Kidney epithelial cell (primary cell): Measurements from ENCODE around the gene VENTX. TPM values are rescaled to one million over a fixed set of nuclear protein-coding genes. Genes with fewer than 3 reads are reported as not detected.

Experiments used
- DNase-seq: peaks from one replicate; pipeline ENCODE4 v3.0.0-alpha.2; 2010; ENCODE audit warnings: low read depth
- H3K27me3 ChIP-seq: 2 replicates; pipeline ENCODE4 v1.6.0; 2011; ENCODE audit warnings: low read length; ENCODE audit not compliant: control insufficient read depth, insufficient read depth
- H3K36me3 ChIP-seq: 2 replicates; pipeline ENCODE4 v1.5.1; 2011; ENCODE audit warnings: low read length; ENCODE audit not compliant: control insufficient read depth, insufficient read depth
- H3K4me3 ChIP-seq: 2 replicates; pipeline ENCODE4 v1.5.1; 2011; ENCODE audit warnings: low read depth, mild to moderate bottlenecking, control low read depth, low read length
- total RNA-seq: library from RNA; depleted of rRNA; stranded (reverse); fragments of >200 nt; gene quantifications from 2 replicates; pipeline ENCODE4 v1.2.3, GENCODE V29; 2015
- TF ChIP-seq, protein P1 (sequence below): IDR thresholded peaks from 2 replicates; pipeline ENCODE4 v1.5.1; 2011; ENCODE audit warnings: mild to moderate bottlenecking, moderate library complexity, low read length, control low read depth, inconsistent platforms; ENCODE audit not compliant: insufficient read depth, poor library complexity, severe bottlenecking

The VENTX gene
- total RNA-seq, 1 donor from 2014 or later = not detected

DNA sequence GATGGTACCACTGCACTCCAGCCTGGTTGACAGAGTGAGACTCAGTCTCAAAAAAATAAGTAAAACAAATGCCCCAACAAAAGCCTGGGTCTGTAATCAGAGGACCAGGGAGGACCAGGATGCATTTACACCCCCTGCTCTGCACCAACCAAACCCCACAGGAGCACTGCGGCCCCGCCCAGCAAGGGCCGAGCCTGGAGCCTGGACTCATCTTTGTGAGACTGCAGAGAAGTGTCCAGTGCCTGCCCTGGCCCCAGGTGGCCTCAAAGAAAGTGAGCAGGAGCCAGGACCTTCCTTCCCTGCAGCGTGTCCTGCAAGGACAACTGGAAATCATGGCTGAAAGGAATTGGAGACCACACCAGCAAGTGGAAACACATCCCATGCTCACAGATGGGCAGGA, 46.0 kb upstream of the VENTX start:
- Histone ChIP-seq H3K36me3 (no peaks in the 10 kb centered on the region), H3K27me3 (peaks cover 22% of the 10 kb centered on the region), H3K4me3 (no peak overlapping the region)
- TF ChIP-seq, protein P1, sequence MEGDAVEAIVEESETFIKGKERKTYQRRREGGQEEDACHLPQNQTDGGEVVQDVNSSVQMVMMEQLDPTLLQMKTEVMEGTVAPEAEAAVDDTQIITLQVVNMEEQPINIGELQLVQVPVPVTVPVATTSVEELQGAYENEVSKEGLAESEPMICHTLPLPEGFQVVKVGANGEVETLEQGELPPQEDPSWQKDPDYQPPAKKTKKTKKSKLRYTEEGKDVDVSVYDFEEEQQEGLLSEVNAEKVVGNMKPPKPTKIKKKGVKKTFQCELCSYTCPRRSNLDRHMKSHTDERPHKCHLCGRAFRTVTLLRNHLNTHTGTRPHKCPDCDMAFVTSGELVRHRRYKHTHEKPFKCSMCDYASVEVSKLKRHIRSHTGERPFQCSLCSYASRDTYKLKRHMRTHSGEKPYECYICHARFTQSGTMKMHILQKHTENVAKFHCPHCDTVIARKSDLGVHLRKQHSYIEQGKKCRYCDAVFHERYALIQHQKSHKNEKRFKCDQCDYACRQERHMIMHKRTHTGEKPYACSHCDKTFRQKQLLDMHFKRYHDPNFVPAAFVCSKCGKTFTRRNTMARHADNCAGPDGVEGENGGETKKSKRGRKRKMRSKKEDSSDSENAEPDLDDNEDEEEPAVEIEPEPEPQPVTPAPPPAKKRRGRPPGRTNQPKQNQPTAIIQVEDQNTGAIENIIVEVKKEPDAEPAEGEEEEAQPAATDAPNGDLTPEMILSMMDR = no peak
- DNase-seq = no peak

DNA sequence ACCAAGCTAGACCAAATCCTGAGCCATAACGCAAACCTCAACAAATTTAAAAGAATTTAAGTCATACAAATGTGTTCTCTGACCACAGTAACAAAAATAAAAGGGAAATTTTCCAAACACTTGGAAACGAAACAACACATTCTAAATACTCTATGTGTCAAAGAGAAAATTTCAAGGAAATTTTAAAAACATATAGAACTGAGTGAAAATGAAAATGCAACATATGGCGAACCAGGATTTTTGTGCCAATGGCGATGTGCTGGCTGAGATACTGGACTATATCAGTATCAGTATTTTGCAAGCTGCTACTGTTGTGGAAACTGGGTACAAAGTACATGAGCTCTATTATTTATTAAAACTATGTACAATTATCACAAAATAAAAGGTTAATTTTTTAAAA, 43.5 kb upstream of the VENTX start:
- TF ChIP-seq, protein P1 = no peak
- Histone ChIP-seq H3K36me3 (no peaks in the 10 kb centered on the region), H3K4me3 (no peak overlapping the region), H3K27me3 (peaks cover 4% of the 10 kb centered on the region)
- no peak for DNase-seq

DNA sequence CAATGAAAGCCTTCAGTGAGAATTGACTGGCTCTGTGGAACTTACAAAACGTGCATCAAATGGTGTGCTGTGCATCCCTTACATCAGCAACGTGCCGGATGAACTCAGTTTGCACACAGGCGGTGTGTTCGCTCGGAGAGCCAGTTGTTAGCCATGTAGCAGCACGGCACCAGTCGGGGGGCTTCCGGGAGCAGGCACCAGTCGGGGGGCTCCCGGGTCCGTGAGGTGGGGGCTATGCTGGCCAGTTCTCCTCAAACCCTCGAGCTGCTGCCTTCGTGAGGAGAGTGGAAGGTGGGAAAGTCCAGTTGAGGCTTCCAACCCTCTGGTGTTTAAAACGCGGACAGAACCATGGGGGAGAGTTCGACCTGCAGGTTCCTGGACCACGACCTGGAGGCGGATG, 42.6 kb upstream of the VENTX start:
- TF ChIP-seq, protein P1 = no peak
- no peak overlapping the region for H3K4me3 ChIP-seq
- H3K27me3 ChIP-seq = no peaks in the 10 kb centered on the region
- no peak for DNase-seq
- H3K36me3 ChIP-seq = no peaks in the 10 kb centered on the region

DNA sequence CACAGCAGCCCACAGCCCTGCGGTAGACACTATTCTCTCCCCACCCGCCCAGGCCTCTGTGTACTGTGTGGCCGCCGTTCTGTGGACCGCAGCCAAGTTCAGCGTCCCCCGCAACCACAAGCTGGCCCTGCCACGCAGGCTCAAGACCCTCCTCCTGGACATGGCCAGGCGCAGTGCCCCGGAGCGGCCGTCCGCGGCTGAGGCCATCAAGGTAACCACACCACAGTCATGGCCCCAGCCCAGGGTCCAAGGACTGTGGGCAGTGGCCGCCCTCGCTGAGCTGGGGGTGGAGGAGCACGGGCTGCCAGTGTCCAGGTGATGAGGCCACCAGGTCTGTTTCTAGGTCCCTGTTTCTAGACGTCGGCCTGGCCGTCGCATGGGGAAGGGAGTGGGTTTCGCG, 42.0 kb upstream of the VENTX start:
- H3K4me3 ChIP-seq = no peak overlapping the region
- no peaks in the 10 kb centered on the region for H3K27me3 ChIP-seq
- H3K36me3 ChIP-seq = no peaks in the 10 kb centered on the region
- DNase-seq = no peak
- TF ChIP-seq, protein P1 = no peak

DNA sequence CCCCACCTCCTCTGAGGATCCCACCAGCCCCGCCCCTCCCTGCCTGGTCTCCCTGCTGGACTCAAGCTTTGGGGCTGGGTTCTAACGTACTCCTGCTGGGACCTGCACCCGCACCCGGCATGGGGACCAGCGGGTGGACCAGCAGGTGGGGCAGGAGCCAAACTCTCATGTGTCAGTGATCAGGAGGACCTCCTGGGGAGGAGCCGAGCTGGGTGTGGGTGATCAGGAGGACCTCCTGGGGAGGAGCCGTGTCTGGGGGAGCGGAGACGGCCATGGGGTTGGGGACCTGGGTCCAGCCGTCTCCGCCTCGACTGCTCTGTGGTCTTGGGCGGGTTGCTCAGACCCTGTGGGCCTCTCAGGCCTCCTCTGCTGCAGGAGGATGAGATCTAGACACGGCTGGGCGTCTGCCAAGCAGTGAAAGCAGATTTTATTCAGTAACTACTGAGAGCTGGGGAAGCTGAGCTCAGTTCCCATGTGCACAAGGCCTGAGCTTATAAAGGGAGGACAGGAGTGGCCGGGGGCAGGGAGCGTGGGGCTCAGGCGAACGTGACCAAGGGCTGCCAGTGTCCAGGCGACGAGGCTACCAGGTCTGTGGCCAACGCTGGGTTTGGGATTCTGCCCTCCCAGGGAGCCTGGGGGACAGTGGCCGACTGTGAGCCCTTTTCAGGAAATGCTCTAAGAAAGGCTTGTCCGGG, 41.3 kb upstream of the VENTX start:
- Histone ChIP-seq H3K36me3 (no peaks in the 10 kb centered on the region), H3K27me3 (no peaks in the 10 kb centered on the region), H3K4me3 (no peak overlapping the region)
- TF ChIP-seq, protein P1 = no peak
- no peak for DNase-seq

DNA sequence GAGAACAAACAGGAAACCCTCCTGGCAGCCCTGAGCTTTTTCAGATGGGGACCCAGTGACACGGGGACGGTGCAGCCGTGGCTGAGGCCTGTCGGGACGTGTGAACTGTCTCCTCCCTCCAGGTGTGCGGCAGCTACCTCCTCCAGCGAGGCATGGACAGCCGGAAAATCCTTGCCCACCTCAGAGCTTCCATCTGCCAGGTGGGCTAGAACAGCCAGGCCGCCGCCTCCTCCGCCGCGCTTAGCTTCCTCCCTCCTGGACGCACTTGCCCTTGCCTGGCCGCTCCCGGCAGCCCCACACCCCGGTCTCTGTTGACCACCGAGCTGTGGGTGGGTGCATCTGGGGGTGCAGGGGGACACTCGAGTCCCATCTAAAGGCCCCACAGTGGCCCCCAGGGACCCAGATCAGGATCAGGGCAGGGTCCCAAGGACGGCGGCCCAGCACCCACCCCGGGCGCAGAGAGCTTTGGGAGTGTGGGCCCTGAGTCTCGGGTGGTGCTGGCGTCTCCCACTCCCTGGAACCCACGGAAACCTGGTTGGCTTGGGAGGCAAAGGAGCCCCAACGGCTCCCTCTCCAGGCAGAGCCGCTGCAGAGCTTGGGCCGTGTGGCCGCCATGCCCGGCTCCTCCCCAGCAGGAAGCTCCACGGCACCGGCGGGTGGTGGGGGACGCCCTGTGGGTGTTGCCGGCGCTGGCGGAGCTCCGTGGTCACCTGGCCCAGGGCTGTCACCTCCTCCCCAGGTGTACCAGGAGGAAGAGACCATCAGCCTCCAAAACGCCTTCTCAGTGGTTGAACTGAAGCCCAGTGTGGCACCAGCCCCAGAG, 40.5 kb upstream of the VENTX start:
- Histone ChIP-seq H3K4me3 (no peak overlapping the region), H3K36me3 (no peaks in the 10 kb centered on the region), H3K27me3 (no peaks in the 10 kb centered on the region)
- DNase-seq = no peak
- TF ChIP-seq, protein P1 = no peak
